Measurements from ENCODE around the gene PALLD.
"Not testable (repeated sequence)": the region's sequence is repeated elsewhere in the genome, so short reads cannot be mapped to it uniquely, and the experiment has no call there.

- not testable (repeated sequence) for TF ChIP-seq CTCF, POLR2A (IDR thresholded peaks at IDR 0.05)
Measured at GRCh38 chr4:168727181-168727580, 230.3 kb downstream of the PALLD start.
